ENCODE results near the gene RFX2.
A peak's percentile ranks its signal among the peaks of the same experiment; 100 is the strongest.
"Not testable (repeated sequence)": the region's sequence is repeated elsewhere in the genome, so short reads cannot be mapped to it uniquely, and the experiment has no call there.

RFX2 gene

GRCh38 chr19:5990289-5990797 is 120.0 kb downstream of the RFX2 start:
- intact Hi-C loops (cut with DNase I): no loop called here
- DNase-seq: no peak

GRCh38 chr19:5989388-5990074 is 120.8 kb downstream of the RFX2 start:
- no peak for DNase-seq
- intact Hi-C loops (cut with DNase I): no loop called here

- intact Hi-C loops (cut with DNase I): no loop called here
- no peak for DNase-seq
Measured at GRCh38 chr19:5988517-5989387, 121.5 kb downstream of the RFX2 start.

GRCh38 chr19:5987077-5987818 is 123.1 kb downstream of the RFX2 start:
- peak; percentile 40 to 93 (median 82) for DNase-seq
- intact Hi-C loops (cut with DNase I): no loop called here

- DNase-seq; intact Hi-C loops (cut with DNase I): not testable (repeated sequence)
Measured at GRCh38 chr19:5985837-5986236, 124.5 kb downstream of the RFX2 start.

GRCh38 chr19:5985098-5985783 is 125.1 kb downstream of the RFX2 start:
- intact Hi-C loops (cut with DNase I): no loop called here
- DNase-seq: no peak

- no peak for DNase-seq
- intact Hi-C loops (cut with DNase I): no loop called here
Measured at GRCh38 chr19:5984600-5984999, 125.7 kb downstream of the RFX2 start.

GRCh38 chr19:5983367-5983955 is 126.8 kb downstream of the RFX2 start:
- DNase-seq: no peak
- intact Hi-C loops (cut with DNase I): no loop called here

GRCh38 chr19:5978606-5979552 is 131.4 kb downstream of the RFX2 start:
- DNase-seq: no peak
- intact Hi-C loops (cut with DNase I): loop anchor here (5.0 kb wide), 1 partner anchor 77 kb away; the partner anchor contains the start of genes NDUFA11 and VMAC

GRCh38 chr19:5977785-5978605 is 132.3 kb downstream of the RFX2 start, which contains the start of gene RANBP3:
RANBP3 (minus strand) TSS chr19:5978140; CDS start chr19:5978082, 58 bp downstream.
- peak; percentile 90 to 99 (median 97) for DNase-seq
- intact Hi-C loops (cut with DNase I): loop anchor here (5.0 kb wide), 1 partner anchor 76 kb away; the partner anchor contains the start of genes NDUFA11 and VMAC

GRCh38 chr19:5977222-5977784 is 133.0 kb downstream of the RFX2 start:
- intact Hi-C loops (cut with DNase I): loop anchor here (5.0 kb wide), 1 partner anchor 75 kb away; the partner anchor contains the start of genes NDUFA11 and VMAC
- peak in 5 of 42 donors; percentile 14 to 47 (median 25) for DNase-seq

GRCh38 chr19:5976768-5977167 is 133.5 kb downstream of the RFX2 start:
- intact Hi-C loops (cut with DNase I): loop anchor here (5.0 kb wide), 1 partner anchor 74 kb away; the partner anchor contains the start of genes NDUFA11 and VMAC
- no peak for DNase-seq

- intact Hi-C loops (cut with DNase I): loop anchor here (5.0 kb wide), 1 partner anchor 73 kb away; the partner anchor contains the start of genes NDUFA11 and VMAC
Measured at GRCh38 chr19:5975388-5975728, 134.9 kb downstream of the RFX2 start.

GRCh38 chr19:5974721-5975387 is 135.4 kb downstream of the RFX2 start:
- no peak for DNase-seq
- intact Hi-C loops (cut with DNase I): loop anchor here (5.0 kb wide), 1 partner anchor 73 kb away; the partner anchor contains the start of genes NDUFA11 and VMAC

More at GRCh38 chr19:5975388-5975728, 134.9 kb downstream of the RFX2 start:
- DNase-seq: no peak

Measured in head of caudate nucleus (tissue), 42 donors.